GOT3 (cell line): ENCODE measurements around the gene PCDHB16.
"Not testable (repeated sequence)": the region's sequence is repeated elsewhere in the genome, so short reads cannot be mapped to it uniquely, and the experiment has no call there.

Experiments used
- DNase-seq: peaks from one replicate; lab custom pipeline; 2025; ENCODE audit warnings: mixed read lengths; lab: John Stamatoyannopoulos, UW

Gene PCDHB16

DNA sequence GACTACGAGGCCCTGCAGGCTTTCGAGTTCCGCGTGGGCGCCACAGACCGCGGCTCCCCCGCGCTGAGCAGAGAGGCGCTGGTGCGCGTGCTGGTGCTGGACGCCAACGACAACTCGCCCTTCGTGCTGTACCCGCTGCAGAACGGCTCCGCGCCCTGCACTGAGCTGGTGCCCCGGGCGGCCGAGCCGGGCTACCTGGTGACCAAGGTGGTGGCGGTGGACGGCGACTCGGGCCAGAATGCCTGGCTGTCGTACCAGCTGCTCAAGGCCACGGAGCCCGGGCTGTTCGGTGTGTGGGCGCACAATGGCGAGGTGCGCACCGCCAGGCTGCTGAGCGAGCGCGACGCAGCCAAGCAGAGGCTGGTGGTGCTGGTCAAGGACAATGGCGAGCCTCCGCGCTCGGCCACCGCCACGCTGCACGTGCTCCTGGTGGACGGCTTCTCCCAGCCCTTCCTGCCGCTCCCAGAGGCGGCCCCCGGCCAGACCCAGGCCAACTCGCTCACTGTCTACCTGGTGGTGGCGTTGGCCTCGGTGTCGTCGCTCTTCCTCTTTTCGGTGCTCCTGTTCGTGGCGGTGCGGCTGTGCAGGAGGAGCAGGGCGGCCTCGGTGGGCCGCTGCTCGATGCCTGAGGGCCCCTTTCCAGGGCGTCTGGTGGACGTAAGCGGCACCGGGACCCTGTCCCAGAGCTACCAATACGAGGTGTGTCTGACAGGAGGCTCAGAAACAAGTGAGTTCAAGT is 2.1 kb downstream of the PCDHB16 start:
- not testable (repeated sequence) for DNase-seq

DNA sequence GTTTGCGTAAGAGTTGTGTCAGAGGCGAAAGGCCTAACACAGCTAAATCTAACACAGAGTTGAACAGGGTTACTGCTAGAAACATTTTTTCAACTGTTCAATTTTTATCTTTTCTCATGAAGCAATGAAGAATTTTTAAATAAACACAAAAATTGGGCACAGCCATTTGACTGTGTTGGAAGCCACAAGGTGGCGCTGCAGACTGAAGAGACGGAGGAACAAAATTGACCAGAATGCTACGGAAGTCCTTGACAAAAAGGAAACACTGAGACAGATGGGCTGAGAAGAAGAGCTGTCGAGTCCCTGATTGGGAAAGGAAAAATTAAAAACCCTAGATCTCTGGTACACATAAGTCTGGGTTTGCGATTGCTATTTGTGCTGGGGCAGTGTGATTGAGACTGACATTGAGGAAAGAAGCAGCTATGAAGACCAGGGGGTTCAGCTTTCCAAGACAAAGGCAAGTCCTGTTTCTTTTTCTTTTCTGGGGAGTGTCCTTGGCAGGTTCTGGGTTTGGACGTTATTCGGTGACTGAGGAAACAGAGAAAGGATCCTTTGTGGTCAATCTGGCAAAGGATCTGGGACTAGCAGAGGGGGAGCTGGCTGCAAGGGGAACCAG is 4.8 kb downstream of the PCDHB16 start, which contains the start of gene PCDHB9:
Gene PCDHB9, plus strand, starts transcription at position 265 of the 616 bp plus-strand sequence. Its CDS starts 158 bp downstream, at position 423.
- no peak for DNase-seq

DNA sequence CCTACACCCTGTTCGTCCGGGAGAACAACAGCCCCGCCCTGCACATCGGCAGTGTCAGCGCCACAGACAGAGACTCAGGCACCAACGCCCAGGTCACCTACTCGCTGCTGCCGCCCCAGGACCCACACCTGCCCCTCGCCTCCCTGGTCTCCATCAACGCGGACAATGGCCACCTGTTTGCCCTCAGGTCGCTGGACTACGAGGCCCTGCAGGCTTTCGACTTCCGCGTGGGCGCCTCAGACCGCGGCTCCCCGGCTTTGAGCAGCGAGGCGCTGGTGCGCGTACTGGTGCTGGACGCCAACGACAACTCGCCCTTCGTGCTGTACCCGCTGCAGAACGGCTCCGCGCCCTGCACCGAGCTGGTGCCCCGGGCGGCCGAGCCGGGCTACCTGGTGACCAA is 6.5 kb downstream of the PCDHB16 start:
- DNase-seq = not testable (repeated sequence)

DNA sequence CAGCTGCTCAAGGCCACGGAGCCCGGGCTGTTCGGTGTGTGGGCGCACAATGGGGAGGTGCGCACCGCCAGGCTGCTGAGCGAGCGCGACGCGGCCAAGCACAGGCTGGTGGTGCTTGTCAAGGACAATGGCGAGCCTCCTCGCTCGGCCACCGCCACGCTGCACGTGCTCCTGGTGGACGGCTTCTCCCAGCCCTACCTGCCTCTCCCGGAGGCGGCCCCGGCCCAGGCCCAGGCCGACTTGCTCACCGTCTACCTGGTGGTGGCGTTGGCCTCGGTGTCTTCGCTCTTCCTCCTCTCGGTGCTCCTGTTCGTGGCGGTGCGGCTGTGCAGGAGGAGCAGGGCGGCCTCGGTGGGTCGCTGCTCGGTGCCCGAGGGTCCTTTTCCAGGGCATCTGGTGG is 6.9 kb downstream of the PCDHB16 start:
- not testable (repeated sequence) for DNase-seq

DNA sequence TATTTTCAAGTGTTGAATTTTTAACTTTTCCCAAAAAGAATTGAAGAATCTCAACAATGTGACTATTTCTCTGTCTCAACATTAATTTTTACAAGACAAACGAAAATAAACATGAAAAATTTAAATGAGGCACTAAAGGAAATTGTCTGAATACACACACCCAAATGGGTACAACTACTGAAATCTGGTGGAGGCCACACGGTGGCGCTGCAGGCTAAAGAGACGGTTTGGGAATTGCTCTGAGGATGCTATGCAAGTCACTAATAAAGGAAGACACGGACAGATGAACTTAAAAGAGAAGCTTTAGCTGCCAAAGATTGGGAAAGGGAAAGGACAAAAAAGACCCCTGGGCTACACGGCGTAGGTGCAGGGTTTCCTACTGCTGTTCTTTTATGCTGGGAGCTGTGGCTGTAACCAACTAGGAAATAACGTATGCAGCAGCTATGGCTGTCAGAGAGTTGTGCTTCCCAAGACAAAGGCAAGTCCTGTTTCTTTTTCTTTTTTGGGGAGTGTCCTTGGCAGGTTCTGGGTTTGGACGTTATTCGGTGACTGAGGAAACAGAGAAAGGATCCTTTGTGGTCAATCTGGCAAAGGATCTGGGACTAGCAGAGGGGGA is 10.0 kb downstream of the PCDHB16 start, which contains the start of gene PCDHB10:
Gene PCDHB10, plus strand, starts transcription at position 244 of the 616 bp plus-strand sequence. Its CDS starts 200 bp downstream, at position 444.
- DNase-seq = no peak

DNA sequence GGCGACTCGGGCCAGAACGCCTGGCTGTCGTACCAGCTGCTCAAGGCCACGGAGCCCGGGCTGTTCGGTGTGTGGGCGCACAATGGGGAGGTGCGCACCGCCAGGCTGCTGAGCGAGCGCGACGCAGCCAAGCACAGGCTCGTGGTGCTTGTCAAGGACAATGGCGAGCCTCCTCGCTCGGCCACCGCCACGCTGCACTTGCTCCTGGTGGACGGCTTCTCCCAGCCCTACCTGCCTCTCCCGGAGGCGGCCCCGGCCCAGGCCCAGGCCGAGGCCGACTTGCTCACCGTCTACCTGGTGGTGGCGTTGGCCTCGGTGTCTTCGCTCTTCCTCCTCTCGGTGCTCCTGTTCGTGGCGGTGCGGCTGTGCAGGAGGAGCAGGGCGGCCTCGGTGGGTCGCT is 12.1 kb downstream of the PCDHB16 start:
- DNase-seq = not testable (repeated sequence)

DNA sequence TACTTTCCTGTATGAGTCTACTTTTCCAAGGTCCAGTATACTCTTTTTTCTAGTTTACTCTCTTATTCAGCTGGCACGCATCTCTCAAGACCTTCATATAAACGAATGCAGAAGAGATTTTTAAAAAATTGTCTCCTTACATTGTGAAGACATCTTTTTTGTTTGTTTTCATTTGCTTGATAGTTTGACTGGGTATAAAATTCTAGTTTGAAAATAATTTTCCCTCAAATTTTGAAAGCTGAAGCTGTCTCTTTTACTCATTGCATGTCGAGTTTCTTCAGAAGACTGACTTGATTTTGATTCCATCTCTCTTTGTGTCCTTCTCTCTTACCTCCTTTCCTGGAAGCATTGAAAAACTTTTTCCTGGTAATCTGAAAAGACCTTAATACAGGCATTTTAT is 14.2 kb downstream of the PCDHB16 start:
- no peak for DNase-seq

DNA sequence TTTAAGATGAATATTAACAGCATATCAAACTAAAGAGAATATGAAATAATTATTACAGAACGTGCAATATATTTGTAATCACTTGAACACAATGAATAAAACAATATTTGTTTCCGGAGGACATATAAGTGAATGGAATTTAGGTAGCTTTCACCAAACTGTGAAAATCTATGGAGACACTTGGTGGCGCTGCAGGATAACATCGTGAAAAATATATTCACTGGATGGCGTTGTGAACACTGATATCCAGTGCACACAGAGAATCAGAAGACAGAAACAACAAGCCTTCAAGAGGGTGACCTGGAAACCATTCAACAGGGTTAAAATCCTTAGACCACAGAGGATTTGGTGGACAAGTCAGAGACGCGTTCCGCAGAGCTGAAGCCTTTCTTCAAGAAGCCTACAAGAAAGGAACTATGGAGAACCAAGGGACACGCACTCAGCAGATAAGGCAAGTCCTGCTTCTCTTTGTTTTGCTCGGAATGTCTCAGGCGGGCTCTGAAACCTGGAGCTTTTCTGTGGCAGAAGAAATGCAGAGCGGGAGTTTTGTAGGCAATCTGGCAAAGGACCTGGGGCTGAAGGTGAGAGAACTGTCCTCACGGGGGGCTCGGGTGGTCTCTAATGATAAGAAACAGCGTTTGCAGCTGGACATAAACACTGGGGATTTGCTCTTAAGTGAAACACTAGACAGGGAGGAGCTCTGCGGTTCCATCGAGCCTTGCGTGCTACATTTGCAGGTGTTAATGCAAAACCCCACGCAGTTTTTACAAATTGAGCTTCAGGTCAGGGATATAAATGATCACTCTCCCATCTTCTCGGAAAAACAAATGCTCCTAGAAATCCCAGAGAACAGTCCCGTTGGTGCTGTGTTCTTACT is 17.4 kb downstream of the PCDHB16 start, which contains the start of gene PCDHB11:
Gene PCDHB11, plus strand, starts transcription at position 269 of the 877 bp plus-strand sequence. Its CDS starts 148 bp downstream, at position 417.
- DNase-seq = no peak

DNA sequence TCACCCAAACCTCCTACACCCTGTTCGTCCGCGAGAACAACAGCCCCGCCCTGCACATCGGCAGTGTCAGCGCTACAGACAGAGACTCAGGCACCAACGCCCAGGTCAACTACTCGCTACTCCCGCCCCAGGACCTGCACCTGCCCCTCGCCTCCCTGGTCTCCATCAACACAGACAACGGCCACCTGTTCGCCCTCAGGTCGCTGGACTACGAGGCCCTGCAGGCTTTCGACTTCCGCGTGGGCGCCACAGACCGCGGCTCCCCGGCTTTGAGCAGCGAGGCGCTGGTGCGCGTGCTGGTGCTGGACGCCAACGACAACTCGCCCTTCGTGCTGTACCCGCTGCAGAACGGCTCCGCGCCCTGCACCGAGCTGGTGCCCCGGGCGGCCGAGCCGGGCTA is 18.9 kb downstream of the PCDHB16 start:
- DNase-seq = not testable (repeated sequence)

DNA sequence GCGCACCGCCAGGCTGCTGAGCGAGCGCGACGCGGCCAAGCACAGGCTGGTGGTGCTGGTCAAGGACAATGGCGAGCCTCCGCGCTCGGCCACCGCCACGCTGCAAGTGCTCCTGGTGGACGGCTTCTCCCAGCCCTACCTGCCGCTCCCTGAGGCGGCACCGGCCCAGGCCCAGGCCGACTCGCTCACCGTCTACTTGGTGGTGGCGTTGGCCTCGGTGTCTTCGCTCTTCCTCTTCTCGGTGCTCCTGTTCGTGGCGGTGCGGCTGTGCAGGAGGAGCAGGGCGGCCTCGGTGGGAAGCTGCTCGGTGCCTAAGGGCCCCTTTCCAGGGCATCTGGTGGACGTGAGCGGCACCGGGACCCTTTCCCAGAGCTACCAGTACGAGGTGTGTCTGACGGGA is 19.5 kb downstream of the PCDHB16 start:
- not testable (repeated sequence) for DNase-seq

DNA sequence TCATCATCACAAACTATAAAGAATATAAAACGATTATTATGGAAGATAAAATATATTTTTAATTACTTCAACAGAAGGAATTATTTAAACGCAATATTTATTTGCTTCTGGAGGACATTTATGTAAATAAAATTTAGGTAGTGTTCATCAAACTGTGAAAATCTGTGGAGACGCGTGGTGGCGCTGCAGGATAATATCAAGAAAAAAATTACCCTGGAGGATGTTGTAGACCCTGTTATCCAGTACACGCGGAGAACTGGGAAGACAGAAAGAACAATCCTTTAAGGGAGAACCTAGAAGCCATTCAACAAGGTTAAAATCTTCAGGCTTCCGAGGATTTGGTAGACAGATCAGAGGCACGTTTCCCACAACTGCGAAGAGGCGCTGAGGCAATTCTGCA is 26.3 kb downstream of the PCDHB16 start, which contains the start of gene PCDHB12:
Gene PCDHB12, plus strand, starts transcription at position 242 of the 400 bp plus-strand sequence. CDS start 189 bp downstream, outside the sequence.
- no peak for DNase-seq

DNA sequence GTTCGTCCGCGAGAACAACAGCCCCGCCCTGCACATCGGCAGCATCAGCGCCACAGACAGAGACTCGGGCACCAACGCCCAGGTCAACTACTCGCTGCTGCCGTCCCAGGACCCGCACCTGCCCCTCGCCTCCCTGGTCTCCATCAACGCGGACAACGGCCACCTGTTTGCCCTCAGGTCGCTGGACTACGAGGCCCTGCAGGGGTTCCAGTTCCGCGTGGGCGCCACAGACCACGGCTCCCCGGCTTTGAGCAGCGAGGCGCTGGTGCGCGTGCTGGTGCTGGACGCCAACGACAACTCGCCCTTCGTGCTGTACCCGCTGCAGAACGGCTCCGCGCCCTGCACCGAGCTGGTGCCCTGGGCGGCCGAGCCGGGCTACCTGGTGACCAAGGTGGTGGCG is 28.1 kb downstream of the PCDHB16 start:
- DNase-seq = not testable (repeated sequence)

DNA sequence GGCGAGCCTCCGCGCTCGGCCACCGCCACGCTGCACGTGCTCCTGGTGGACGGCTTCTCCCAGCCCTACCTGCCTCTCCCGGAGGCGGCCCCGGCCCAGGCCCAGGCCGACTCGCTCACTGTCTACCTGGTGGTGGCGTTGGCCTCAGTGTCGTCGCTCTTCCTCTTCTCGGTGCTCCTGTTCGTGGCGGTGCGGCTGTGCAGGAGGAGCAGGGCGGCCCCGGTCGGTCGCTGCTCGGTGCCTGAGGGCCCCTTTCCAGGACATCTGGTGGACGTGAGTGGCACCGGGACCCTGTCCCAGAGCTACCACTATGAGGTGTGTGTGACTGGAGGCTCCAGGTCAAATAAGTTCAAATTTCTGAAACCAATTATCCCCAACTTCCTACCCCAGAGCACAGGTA is 28.7 kb downstream of the PCDHB16 start:
- DNase-seq = not testable (repeated sequence)

DNA sequence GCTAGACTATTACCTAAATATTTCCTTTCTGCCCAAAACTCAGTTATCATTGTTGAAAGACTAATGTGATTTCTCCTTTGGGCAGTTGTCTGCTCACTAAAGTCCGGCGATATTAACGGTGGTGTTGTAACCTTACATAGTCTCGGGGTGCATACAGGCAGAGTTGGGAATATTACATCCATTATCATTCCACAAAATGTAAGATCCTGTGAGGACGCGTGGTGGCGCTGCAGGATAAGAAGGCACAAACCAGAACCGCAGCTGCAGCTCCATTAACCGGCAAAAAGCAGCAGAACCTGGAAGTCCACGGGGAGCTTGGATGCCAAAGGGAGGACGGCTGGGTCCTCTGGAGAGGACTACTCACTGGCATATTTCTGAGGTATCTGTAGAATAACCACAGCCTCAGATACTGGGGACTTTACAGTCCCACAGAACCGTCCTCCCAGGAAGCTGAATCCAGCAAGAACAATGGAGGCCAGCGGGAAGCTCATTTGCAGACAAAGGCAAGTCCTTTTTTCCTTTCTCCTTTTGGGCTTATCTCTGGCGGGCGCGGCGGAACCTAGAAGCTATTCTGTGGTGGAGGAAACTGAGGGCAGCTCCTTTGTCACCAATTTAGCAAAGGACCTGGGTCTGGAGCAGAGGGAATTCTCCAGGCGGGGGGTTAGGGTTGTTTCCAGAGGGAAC is 31.6 kb downstream of the PCDHB16 start, which contains the start of gene PCDHB13:
Gene PCDHB13, plus strand, starts transcription at position 264 of the 684 bp plus-strand sequence. Its CDS starts 205 bp downstream, at position 469.
- DNase-seq = peak; percentile 47

DNA sequence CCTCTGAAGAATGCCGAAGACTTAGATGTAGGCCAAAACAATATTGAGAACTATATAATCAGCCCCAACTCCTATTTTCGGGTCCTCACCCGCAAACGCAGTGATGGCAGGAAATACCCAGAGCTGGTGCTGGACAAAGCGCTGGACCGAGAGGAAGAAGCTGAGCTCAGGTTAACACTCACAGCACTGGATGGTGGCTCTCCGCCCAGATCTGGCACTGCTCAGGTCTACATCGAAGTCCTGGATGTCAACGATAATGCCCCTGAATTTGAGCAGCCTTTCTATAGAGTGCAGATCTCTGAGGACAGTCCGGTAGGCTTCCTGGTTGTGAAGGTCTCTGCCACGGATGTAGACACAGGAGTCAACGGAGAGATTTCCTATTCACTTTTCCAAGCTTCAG is 32.4 kb downstream of the PCDHB16 start:
- not testable (repeated sequence) for DNase-seq

DNA sequence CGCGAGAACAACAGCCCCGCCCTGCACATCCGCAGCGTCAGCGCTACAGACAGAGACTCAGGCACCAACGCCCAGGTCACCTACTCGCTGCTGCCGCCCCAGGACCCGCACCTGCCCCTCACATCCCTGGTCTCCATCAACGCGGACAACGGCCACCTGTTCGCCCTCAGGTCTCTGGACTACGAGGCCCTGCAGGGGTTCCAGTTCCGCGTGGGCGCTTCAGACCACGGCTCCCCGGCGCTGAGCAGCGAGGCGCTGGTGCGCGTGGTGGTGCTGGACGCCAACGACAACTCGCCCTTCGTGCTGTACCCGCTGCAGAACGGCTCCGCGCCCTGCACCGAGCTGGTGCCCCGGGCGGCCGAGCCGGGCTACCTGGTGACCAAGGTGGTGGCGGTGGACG is 33.3 kb downstream of the PCDHB16 start:
- not testable (repeated sequence) for DNase-seq

DNA sequence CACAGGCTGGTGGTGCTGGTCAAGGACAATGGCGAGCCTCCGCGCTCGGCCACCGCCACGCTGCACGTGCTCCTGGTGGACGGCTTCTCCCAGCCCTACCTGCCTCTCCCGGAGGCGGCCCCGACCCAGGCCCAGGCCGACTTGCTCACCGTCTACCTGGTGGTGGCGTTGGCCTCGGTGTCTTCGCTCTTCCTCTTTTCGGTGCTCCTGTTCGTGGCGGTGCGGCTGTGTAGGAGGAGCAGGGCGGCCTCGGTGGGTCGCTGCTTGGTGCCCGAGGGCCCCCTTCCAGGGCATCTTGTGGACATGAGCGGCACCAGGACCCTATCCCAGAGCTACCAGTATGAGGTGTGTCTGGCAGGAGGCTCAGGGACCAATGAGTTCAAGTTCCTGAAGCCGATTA is 33.8 kb downstream of the PCDHB16 start:
- not testable (repeated sequence) for DNase-seq

DNA sequence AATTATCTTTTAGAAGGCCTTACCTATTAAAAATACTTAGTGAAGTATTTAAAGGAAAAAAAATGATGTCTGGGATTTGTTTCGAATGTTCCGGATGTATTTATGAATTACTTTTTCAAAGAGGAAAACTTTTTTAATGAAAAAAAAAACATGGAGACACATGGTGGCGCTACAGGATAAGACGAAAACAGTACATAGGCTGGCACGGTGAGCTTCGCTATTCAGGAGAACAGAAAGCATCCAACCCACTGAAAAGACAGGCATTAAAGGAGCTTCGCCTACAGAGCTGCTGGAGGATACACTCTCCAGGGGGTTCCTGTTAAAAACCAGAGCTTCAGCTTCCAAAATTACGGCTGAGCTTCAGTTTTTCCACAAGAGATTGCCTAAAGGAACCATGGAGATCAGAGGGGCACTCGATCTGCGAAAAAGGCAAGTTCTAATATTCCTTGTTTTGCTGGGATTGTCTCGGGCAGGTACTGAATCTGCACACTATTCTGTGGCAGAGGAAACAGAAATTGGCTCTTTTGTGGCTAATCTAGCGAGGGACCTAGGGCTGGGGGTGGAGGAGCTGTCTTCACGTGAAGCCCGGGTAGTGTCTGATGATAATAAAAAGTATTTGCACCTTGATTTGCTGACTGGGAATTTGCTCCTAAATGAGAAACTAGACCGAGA is 41.1 kb downstream of the PCDHB16 start, which contains the start of gene PCDHB14:
Gene PCDHB14, plus strand, starts transcription at position 232 of the 672 bp plus-strand sequence. Its CDS starts 163 bp downstream, at position 395.
- DNase-seq = no peak

DNA sequence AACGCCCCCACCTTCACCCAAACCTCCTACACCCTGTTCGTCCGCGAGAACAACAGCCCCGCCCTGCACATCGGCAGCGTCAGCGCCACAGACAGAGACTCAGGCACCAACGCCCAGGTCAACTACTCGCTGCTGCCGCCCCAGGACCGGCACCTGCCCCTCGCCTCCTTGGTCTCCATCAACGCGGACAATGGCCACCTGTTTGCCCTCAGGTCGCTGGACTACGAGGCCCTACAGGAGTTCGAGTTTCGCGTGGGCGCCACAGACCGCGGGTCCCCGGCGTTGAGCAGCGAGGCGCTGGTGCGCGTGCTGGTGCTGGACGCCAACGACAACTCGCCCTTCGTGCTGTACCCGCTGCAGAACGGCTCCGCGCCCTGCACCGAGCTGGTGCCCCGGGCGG is 42.7 kb downstream of the PCDHB16 start:
- not testable (repeated sequence) for DNase-seq

DNA sequence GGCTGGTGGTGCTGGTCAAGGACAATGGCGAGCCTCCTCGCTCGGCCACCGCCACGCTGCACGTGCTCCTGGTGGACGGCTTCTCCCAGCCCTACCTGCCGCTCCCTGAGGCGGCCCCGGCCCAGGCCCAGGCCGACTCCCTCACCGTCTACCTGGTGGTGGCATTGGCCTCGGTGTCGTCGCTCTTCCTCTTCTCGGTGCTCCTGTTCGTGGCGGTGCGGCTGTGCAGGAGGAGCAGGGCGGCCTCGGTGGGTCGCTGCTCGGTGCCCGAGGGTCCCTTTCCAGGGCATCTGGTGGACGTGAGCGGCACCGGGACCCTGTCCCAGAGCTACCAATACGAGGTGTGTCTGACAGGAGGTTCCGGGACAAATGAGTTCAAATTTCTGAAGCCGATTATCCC is 43.2 kb downstream of the PCDHB16 start:
- DNase-seq = not testable (repeated sequence)
